ENCODE results near the gene ZC2HC1C. TPM values are rescaled to one million over a fixed set of nuclear protein-coding genes. Genes with fewer than 3 reads are reported as not detected.
A peak's percentile ranks its signal among the peaks of the same experiment; 100 is the strongest.

The ZC2HC1C gene
- total and polyA plus RNA-seq, 9 of the 15 experiments (the other 6 are each of a cell fraction or from before 2014, with no cell fraction given): 6.3 to 9.2 (median 7.7) TPM

GRCh38 chr14:75050852-75051555 lies 18.4 kb upstream of the ZC2HC1C start, which contains the start of gene MLH3 (continued):
- TF ChIP-seq THAP12 (CRISPR knock-in tag; IDR thresholded peaks at IDR 0.05) (no peak), FOXA3 (CRISPR knock-in tag; conservative IDR thresholded peaks at IDR 0.05 in 1 of 2, IDR thresholded peaks at IDR 0.05 in 1 of 2) (no peak), NFE2L1 (tag; IDR thresholded peaks at IDR 0.05; ENCODE audit: borderline replicate concordance, low read depth) (no peak), ZNF436 (CRISPR knock-in tag; IDR thresholded peaks at IDR 0.05) (no peak), ZNF124 (CRISPR knock-in tag; IDR thresholded peaks at IDR 0.05) (no peak), TARDBP (IDR thresholded peaks at IDR 0.05) (no peak), CTBP1 (IDR thresholded peaks at IDR 0.05; ENCODE audit: borderline replicate concordance) (peak; percentile 58), SAFB2 (IDR thresholded peaks at IDR 0.05; ENCODE audit: borderline replicate concordance, low read depth, low read length, severe bottlenecking) (no peak), ILF3 (IDR thresholded peaks at IDR 0.05; ENCODE audit: borderline replicate concordance) (no peak), POLR2AphosphoS5 (IDR thresholded peaks at IDR 0.05; ENCODE audit: control insufficient read depth, insufficient read depth, low read depth, low read length) (0 out of 2 replicates have a peak, but pooled peaks have one; percentile 36), U2AF1 (optimal IDR thresholded peaks at IDR 0.05; ENCODE audit: low read depth, low read length) (no peak), ZNF165 (CRISPR knock-in tag; IDR thresholded peaks at IDR 0.05; ENCODE audit: borderline replicate concordance) (no peak), ZNF551 (CRISPR knock-in tag; IDR thresholded peaks at IDR 0.05) (no peak), ZNF239 (CRISPR knock-in tag; IDR thresholded peaks at IDR 0.05) (peak; percentile 31; the same call in 1 of the 2 replicates)
- TF ChIP-seq, protein P1, sequence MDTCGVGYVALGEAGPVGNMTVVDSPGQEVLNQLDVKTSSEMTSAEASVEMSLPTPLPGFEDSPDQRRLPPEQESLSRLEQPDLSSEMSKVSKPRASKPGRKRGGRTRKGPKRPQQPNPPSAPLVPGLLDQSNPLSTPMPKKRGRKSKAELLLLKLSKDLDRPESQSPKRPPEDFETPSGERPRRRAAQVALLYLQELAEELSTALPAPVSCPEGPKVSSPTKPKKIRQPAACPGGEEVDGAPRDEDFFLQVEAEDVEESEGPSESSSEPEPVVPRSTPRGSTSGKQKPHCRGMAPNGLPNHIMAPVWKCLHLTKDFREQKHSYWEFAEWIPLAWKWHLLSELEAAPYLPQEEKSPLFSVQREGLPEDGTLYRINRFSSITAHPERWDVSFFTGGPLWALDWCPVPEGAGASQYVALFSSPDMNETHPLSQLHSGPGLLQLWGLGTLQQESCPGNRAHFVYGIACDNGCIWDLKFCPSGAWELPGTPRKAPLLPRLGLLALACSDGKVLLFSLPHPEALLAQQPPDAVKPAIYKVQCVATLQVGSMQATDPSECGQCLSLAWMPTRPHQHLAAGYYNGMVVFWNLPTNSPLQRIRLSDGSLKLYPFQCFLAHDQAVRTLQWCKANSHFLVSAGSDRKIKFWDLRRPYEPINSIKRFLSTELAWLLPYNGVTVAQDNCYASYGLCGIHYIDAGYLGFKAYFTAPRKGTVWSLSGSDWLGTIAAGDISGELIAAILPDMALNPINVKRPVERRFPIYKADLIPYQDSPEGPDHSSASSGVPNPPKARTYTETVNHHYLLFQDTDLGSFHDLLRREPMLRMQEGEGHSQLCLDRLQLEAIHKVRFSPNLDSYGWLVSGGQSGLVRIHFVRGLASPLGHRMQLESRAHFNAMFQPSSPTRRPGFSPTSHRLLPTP (IDR thresholded peaks at IDR 0.05; ENCODE audit: borderline replicate concordance, extremely low read depth, insufficient read length): no peak
- TF ChIP-seq, protein P2, sequence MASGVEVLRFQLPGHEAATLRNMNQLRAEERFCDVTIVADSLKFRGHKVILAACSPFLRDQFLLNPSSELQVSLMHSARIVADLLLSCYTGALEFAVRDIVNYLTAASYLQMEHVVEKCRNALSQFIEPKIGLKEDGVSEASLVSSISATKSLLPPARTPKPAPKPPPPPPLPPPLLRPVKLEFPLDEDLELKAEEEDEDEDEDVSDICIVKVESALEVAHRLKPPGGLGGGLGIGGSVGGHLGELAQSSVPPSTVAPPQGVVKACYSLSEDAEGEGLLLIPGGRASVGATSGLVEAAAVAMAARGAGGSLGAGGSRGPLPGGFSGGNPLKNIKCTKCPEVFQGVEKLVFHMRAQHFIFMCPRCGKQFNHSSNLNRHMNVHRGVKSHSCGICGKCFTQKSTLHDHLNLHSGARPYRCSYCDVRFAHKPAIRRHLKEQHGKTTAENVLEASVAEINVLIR (CRISPR knock-in tag; IDR thresholded peaks at IDR 0.05): no peak
- TF ChIP-seq, protein P3, sequence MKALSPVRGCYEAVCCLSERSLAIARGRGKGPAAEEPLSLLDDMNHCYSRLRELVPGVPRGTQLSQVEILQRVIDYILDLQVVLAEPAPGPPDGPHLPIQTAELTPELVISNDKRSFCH (CRISPR knock-in tag; IDR thresholded peaks at IDR 0.05): no peak
- TF ChIP-seq, protein P3 (tag; IDR thresholded peaks at IDR 0.05): peak; percentile 68; the same call in 1 of the 2 replicates
- TF ChIP-seq, protein P4, sequence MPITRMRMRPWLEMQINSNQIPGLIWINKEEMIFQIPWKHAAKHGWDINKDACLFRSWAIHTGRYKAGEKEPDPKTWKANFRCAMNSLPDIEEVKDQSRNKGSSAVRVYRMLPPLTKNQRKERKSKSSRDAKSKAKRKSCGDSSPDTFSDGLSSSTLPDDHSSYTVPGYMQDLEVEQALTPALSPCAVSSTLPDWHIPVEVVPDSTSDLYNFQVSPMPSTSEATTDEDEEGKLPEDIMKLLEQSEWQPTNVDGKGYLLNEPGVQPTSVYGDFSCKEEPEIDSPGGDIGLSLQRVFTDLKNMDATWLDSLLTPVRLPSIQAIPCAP (CRISPR knock-in tag; IDR thresholded peaks at IDR 0.05; ENCODE audit: borderline replicate concordance): no peak

Data from K562 (cell line).